H9 (cell line): ENCODE measurements around the gene CYP39A1. TPM values are rescaled to one million over a fixed set of nuclear protein-coding genes. Genes with fewer than 3 reads are reported as not detected.

Experiments
- DNase-seq: peaks from one replicate; pipeline ENCODE4 v3.0.0-alpha.2; 2017
- H2AFZ ChIP-seq: one replicate; pipeline ENCODE4 v1.6.1; 2013; ENCODE audit warnings: mild to moderate bottlenecking, low read length, control low read depth, moderate library complexity
- H2AK5ac ChIP-seq: 2 replicates; pipeline ENCODE4 v1.6.1; 2013; ENCODE audit warnings: low read length, control low read depth, mixed read lengths; ENCODE audit not compliant: insufficient read length
- H2BK120ac ChIP-seq: one replicate; pipeline ENCODE4 v1.6.1; 2013; ENCODE audit warnings: low read depth, mild to moderate bottlenecking, low read length, control low read depth, inconsistent platforms; ENCODE audit not compliant: poor library complexity, severe bottlenecking
- H2BK12ac ChIP-seq: 2 replicates; pipeline ENCODE4 v1.6.1; 2013; ENCODE audit warnings: low read length, control low read depth, mixed read lengths, low read depth; ENCODE audit not compliant: insufficient read length
- H2BK15ac ChIP-seq: 2 replicates; pipeline ENCODE4 v1.6.1; 2013; ENCODE audit warnings: low read depth, low read length, control low read depth
- H2BK20ac ChIP-seq: one replicate; pipeline ENCODE4 v1.6.1; 2013; ENCODE audit warnings: low read depth, mild to moderate bottlenecking, low read length, control low read depth, inconsistent platforms; ENCODE audit not compliant: poor library complexity, severe bottlenecking
- H2BK5ac ChIP-seq: 2 replicates; pipeline ENCODE4 v1.6.1; 2013; ENCODE audit warnings: low read length, control low read depth, mixed read lengths; ENCODE audit not compliant: insufficient read length
- H3K14ac ChIP-seq: 2 replicates; pipeline ENCODE4 v1.6.1; 2013; ENCODE audit warnings: low read length, control low read depth; ENCODE audit not compliant: insufficient read depth
- H3K18ac ChIP-seq: 2 replicates; pipeline ENCODE4 v1.6.1; 2013; ENCODE audit warnings: low read depth, mild to moderate bottlenecking, mixed read lengths, low read length, control low read depth; ENCODE audit not compliant: insufficient read length
- H3K23ac ChIP-seq: 2 replicates; pipeline ENCODE4 v1.6.1; 2013; ENCODE audit warnings: low read length, control low read depth, mixed read lengths, low read depth; ENCODE audit not compliant: insufficient read length
- H3K23me2 ChIP-seq: 2 replicates; pipeline ENCODE4 v1.6.1; 2013; ENCODE audit warnings: low read depth, mild to moderate bottlenecking, mixed read lengths, low read length, control low read depth; ENCODE audit not compliant: insufficient read length, poor library complexity, severe bottlenecking
- H3K27ac ChIP-seq: 2 replicates; pipeline ENCODE4 v1.5.1; 2013; ENCODE audit warnings: low read length, control low read depth, mixed read lengths, low read depth; ENCODE audit not compliant: insufficient read length
- H3K27me3 ChIP-seq: 2 replicates; pipeline ENCODE4 v1.6.1; 2013; ENCODE audit warnings: low read length, control low read depth, inconsistent platforms; ENCODE audit not compliant: insufficient read depth
- H3K4ac ChIP-seq: 2 replicates; pipeline ENCODE4 v1.6.1; 2013; ENCODE audit warnings: low read depth, mild to moderate bottlenecking, control low read depth, inconsistent platforms, low read length, moderate library complexity
- H3K4me1 ChIP-seq: 2 replicates; pipeline ENCODE4 v1.6.1; 2013; ENCODE audit warnings: low read length, control low read depth, inconsistent platforms; ENCODE audit not compliant: insufficient read depth
- H3K4me2 ChIP-seq: 2 replicates; pipeline ENCODE4 v1.6.1; 2013; ENCODE audit warnings: low read length, control low read depth, mixed read lengths; ENCODE audit not compliant: insufficient read length, insufficient read depth
- H3K56ac ChIP-seq: 2 replicates; pipeline ENCODE4 v1.6.1; 2013; ENCODE audit warnings: low read depth, mild to moderate bottlenecking, mixed read lengths, low read length, control low read depth; ENCODE audit not compliant: insufficient read length
- H3K79me1 ChIP-seq: 2 replicates; pipeline ENCODE4 v1.6.1; 2013; ENCODE audit warnings: low read depth, mild to moderate bottlenecking, moderate library complexity, low read length, control low read depth, inconsistent platforms; ENCODE audit not compliant: insufficient read depth, poor library complexity, severe bottlenecking
- H3K79me2 ChIP-seq: 2 replicates; pipeline ENCODE4 v1.6.1; 2013; ENCODE audit warnings: low read length, control low read depth, inconsistent platforms; ENCODE audit not compliant: insufficient read depth
- H3K9ac ChIP-seq: 2 replicates; pipeline ENCODE4 v1.6.1; 2013; ENCODE audit warnings: low read length, control low read depth, mixed read lengths; ENCODE audit not compliant: insufficient read length; ENCODE audit errors: extremely low read depth
- H3K9me3 ChIP-seq: one replicate; pipeline ENCODE4 v1.6.1; 2013; ENCODE audit warnings: low read depth, low read length, inconsistent platforms; ENCODE audit not compliant: control insufficient read depth
- H3T11ph ChIP-seq: one replicate; pipeline ENCODE4 v1.6.1; 2013; ENCODE audit warnings: mild to moderate bottlenecking, low read length, control low read depth, inconsistent platforms
- H4K20me1 ChIP-seq: one replicate; pipeline ENCODE4 v1.6.1; 2013; ENCODE audit not compliant: control insufficient read depth, insufficient read length, insufficient read depth
- H4K5ac ChIP-seq: 2 replicates; pipeline ENCODE4 v1.6.1; 2013; ENCODE audit warnings: low read depth, mild to moderate bottlenecking, mixed read lengths, low read length, control low read depth; ENCODE audit not compliant: insufficient read length
- H4K8ac ChIP-seq: replicated peaks from 2 replicates; pipeline ENCODE4 v1.6.1; 2013; ENCODE audit warnings: low read length, control low read depth, mixed read lengths, low read depth; ENCODE audit not compliant: insufficient read length
- H4K91ac ChIP-seq: 2 replicates; pipeline ENCODE4 v1.6.1; 2013; ENCODE audit warnings: low read depth, mild to moderate bottlenecking, moderate library complexity, mixed read lengths, low read length, control low read depth; ENCODE audit not compliant: insufficient read length
- H3K27ac Mint-ChIP-seq, 3 experiments: 2 replicates in 2 of 3; 3 replicates in 1 of 3; pipeline ENCODE4 v1.8.0; 2020 to 2021; ENCODE audit warnings: mixed read lengths in 3 of 3, mild to moderate bottlenecking in 1 of 3, moderate library complexity in 1 of 3
- H3K27me3 Mint-ChIP-seq: 2 replicates; pipeline ENCODE4 v1.8.0; 2021; ENCODE audit warnings: low read depth, mild to moderate bottlenecking, moderate library complexity, mixed read lengths
- H3K36me3 Mint-ChIP-seq, 3 experiments: 2 replicates in 2 of 3; 3 replicates in 1 of 3; pipeline ENCODE4 v1.8.0; 2020 to 2021; ENCODE audit warnings: low read depth in 3 of 3, mixed read lengths in 3 of 3; ENCODE audit not compliant: insufficient read depth in 1 of 3
- H3K4me1 Mint-ChIP-seq, 2 experiments: 2 replicates each; pipeline ENCODE4 v1.8.0; 2020; ENCODE audit warnings: mixed read lengths in 2 of 2
- H3K4me3 Mint-ChIP-seq, 2 experiments: 2 replicates in 1 of 2; 3 replicates in 1 of 2; pipeline ENCODE4 v1.8.0; 2020 to 2021; ENCODE audit warnings: mild to moderate bottlenecking in 2 of 2, mixed read lengths in 2 of 2, moderate library complexity in 1 of 2
- H3K9me3 Mint-ChIP-seq, 2 experiments: 2 replicates in 1 of 2; 3 replicates in 1 of 2; pipeline ENCODE4 v1.8.0; 2020; ENCODE audit warnings: mild to moderate bottlenecking in 2 of 2, mixed read lengths in 2 of 2, moderate library complexity in 1 of 2
- CTCF ChIP-seq: fragments of 200-600 bp; sonication (generic); conservative IDR thresholded peaks from 3 replicates; pipeline ENCODE4 v1.8.0; 2021; ENCODE audit warnings: antibody characterized with exemption, mild to moderate bottlenecking
- WGBS: extraction: QIAGEN DNeasy Blood & Tissue Kit; methylation state at CpG from one replicate; pipeline ENCODE4 v1.1.7; 2013; ENCODE audit warnings: missing lambda C conversion rate, low lambda C conversion rate, mixed read lengths; ENCODE audit not compliant: insufficient read length; ENCODE audit errors: extremely low coverage; 5-methylcytosine and 5-hydroxymethylcytosine counted together
- total RNA-seq: library from RNA; stranded (reverse); gene quantifications from 2 replicates; pipeline ENCODE4 v1.2.1, GENCODE V29; 2021

Gene CYP39A1
- total RNA-seq, 1 experiment from 2014 or later, result 0.50 TPM

GRCh38 chr6:46592046-46592445 lies 60.6 kb downstream of the CYP39A1 start:
- Histone ChIP-seq H3K9ac (no peak overlapping the region), H4K5ac (no peak overlapping the region), H3K27ac (no peak overlapping the region), H2AFZ (no peak overlapping the region), H3K23ac (no peak overlapping the region), H3K23me2 (no peaks in the 10 kb centered on the region), H2BK12ac (no peak overlapping the region), H3K9me3 (no peaks in the 10 kb centered on the region), H3K79me1 (no peaks in the 10 kb centered on the region), H3K4me1 (no peaks in the 10 kb centered on the region), H2BK15ac (no peak overlapping the region), H4K91ac (no peak overlapping the region), H3K56ac (no peak overlapping the region), H2BK5ac (no peak overlapping the region), H3K14ac (no peak overlapping the region), H2BK20ac (no peak overlapping the region), H3K4ac (no peak overlapping the region), H3K18ac (no peak overlapping the region), H3K79me2 (no peaks in the 10 kb centered on the region), H2BK120ac (no peak overlapping the region), H2AK5ac (no peak overlapping the region), H4K8ac (no peak overlapping the region), H3K27me3 (no peaks in the 10 kb centered on the region), H3T11ph (no peak overlapping the region), H3K4me2 (no peak overlapping the region), H4K20me1 (no peaks in the 10 kb centered on the region)
- H3K4me1 Mint-ChIP-seq, result no peaks in the 10 kb centered on the region
- H3K27me3 Mint-ChIP-seq, result no peaks in the 10 kb centered on the region
- TF ChIP-seq CTCF, result no peak
- H3K9me3 Mint-ChIP-seq, result peaks cover 0 to 6% of the 10 kb centered on the region in 2 experiments; a peak in 2 of 5 replicates
- no CpG with 5 or more reads among the region's 3 CpGs for WGBS
- H3K36me3 Mint-ChIP-seq, result no peaks in the 10 kb centered on the region
- H3K27ac Mint-ChIP-seq, result no peak overlapping the region; a peak in 1 of 7 replicates
- no peak overlapping the region for H3K4me3 Mint-ChIP-seq
- DNase-seq, result no peak
